ENCODE results near the gene IMMP2L. TPM values are rescaled to one million over a fixed set of nuclear protein-coding genes. Genes with fewer than 3 reads are reported as not detected.

Gene IMMP2L
- total RNA-seq, 2 donors from 2014 or later = 7.3 to 7.7 TPM

GRCh38 chr7:110841840-110842545, 720.3 kb downstream of the IMMP2L start:
- Histone ChIP-seq H3K4me1 (peaks cover 0 to 9% of the 10 kb centered on the region in 2 donors), H3K27me3 (no peaks in the 10 kb centered on the region), H3K36me3 (no peaks in the 10 kb centered on the region), H3K4me3 (no peak overlapping the region), H3K9me3 (no peaks in the 10 kb centered on the region), H3K27ac (no peak overlapping the region)
- TF ChIP-seq, protein P1, sequence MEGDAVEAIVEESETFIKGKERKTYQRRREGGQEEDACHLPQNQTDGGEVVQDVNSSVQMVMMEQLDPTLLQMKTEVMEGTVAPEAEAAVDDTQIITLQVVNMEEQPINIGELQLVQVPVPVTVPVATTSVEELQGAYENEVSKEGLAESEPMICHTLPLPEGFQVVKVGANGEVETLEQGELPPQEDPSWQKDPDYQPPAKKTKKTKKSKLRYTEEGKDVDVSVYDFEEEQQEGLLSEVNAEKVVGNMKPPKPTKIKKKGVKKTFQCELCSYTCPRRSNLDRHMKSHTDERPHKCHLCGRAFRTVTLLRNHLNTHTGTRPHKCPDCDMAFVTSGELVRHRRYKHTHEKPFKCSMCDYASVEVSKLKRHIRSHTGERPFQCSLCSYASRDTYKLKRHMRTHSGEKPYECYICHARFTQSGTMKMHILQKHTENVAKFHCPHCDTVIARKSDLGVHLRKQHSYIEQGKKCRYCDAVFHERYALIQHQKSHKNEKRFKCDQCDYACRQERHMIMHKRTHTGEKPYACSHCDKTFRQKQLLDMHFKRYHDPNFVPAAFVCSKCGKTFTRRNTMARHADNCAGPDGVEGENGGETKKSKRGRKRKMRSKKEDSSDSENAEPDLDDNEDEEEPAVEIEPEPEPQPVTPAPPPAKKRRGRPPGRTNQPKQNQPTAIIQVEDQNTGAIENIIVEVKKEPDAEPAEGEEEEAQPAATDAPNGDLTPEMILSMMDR (IDR thresholded peaks at IDR 0.05) = no peak
- DNase-seq (ENCODE audit: low spot score) = no peak

DNA sequence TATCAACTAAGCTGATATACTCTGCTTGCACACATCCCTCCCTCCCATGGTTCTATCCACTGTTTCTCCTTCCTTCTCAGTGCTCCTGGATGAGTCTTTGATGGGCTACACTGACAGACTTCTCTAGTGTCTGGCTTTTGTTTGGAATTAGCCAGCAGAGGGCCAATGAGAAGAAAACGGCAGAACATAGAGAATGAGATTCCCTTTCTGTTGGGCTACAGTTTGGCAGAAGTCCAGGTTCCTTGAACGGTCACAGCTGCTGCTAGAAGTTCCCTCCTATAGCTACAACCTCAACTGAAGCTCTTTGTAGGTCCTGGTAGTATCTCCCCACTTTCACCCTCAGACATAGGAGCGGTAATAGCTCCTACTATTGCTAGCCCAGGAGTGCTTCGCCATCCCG, 722.4 kb downstream of the IMMP2L start:
- no peak for DNase-seq (ENCODE audit: low spot score)
- no peaks in the 10 kb centered on the region for H3K27me3 ChIP-seq
- no peaks in the 10 kb centered on the region for H3K36me3 ChIP-seq
- TF ChIP-seq, protein P1 (IDR thresholded peaks at IDR 0.05) = peak in 1 of 2 donors; percentile 21
- H3K27ac ChIP-seq = no peak overlapping the region
- no peaks in the 10 kb centered on the region for H3K9me3 ChIP-seq
- peaks cover 0 to under 1% of the 10 kb centered on the region in 2 donors for H3K4me1 ChIP-seq
- H3K4me3 ChIP-seq = no peak overlapping the region

DNA sequence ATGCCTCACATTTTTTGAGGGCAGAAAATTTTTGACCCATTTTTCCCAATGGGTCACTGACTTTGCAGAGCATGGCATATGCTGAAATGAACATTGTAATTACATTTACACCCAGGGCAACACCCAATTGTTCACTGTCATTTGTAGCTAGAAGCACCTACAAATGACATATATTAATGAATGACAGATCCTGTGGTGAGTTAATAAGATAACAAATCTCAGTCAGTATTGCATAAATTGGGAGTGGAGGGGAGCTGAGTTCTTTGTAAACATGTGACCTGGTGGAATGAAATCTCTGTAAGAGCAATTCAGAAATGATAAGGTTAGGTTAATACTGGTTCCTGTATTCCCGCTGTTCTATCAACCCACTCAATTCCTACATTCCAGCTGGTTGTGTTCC, 726.4 kb downstream of the IMMP2L start:
- no peak for DNase-seq (ENCODE audit: low spot score)
- H3K4me3 ChIP-seq = no peak overlapping the region
- TF ChIP-seq, protein P1 (IDR thresholded peaks at IDR 0.05) = no peak

GRCh38 chr7:110835218-110835617, 727.1 kb downstream of the IMMP2L start:
- TF ChIP-seq, protein P1 (IDR thresholded peaks at IDR 0.05) = no peak

More for the DNA sequence above, 726.4 kb downstream of the IMMP2L start:
- Histone ChIP-seq H3K4me1 (peaks cover 0 to 9% of the 10 kb centered on the region in 2 donors), H3K9me3 (no peaks in the 10 kb centered on the region), H3K27me3 (no peaks in the 10 kb centered on the region), H3K27ac (no peak overlapping the region), H3K36me3 (no peaks in the 10 kb centered on the region)

GRCh38 chr7:110831419-110831818, 730.9 kb downstream of the IMMP2L start:
- H3K9me3 ChIP-seq = no peaks in the 10 kb centered on the region
- H3K4me1 ChIP-seq = peaks cover 0 to 12% of the 10 kb centered on the region in 2 donors
- no peak overlapping the region for H3K4me3 ChIP-seq
- H3K36me3 ChIP-seq = no peaks in the 10 kb centered on the region
- no peak for DNase-seq (ENCODE audit: low spot score)
- H3K27me3 ChIP-seq = no peaks in the 10 kb centered on the region
- H3K27ac ChIP-seq = no peak overlapping the region
- TF ChIP-seq, protein P1 (IDR thresholded peaks at IDR 0.05) = no peak

More at GRCh38 chr7:110835218-110835617, 727.1 kb downstream of the IMMP2L start:
- Histone ChIP-seq H3K9me3 (no peaks in the 10 kb centered on the region), H3K27ac (no peak overlapping the region), H3K4me1 (peaks cover 0 to 12% of the 10 kb centered on the region in 2 donors), H3K4me3 (no peak overlapping the region), H3K27me3 (no peaks in the 10 kb centered on the region), H3K36me3 (no peaks in the 10 kb centered on the region)
- no peak for DNase-seq (ENCODE audit: low spot score)

All from right atrium auricular region (tissue), 2 donors.